ENCODE measurements around the gene TTC3. TPM values are rescaled to one million over a fixed set of nuclear protein-coding genes. Genes with fewer than 3 reads are reported as not detected.
A peak's percentile ranks its signal among the peaks of the same experiment; 100 is the strongest.

The TTC3 gene
- total and polyA plus RNA-seq, 4 donors = 197 to 556 (median 295) TPM

GRCh38 chr21:37058261-37058660 lies 14.8 kb upstream of the TTC3 start:
- H3K4me1 ChIP-seq (ENCODE audit: control insufficient read depth, insufficient read depth, low read length) = peaks cover 12% of the 10 kb centered on the region
- 52% methylated on average over 2 of the region's 2 CpGs for WGBS (ENCODE audit: insufficient coverage)
- H3K36me3 ChIP-seq (ENCODE audit: control insufficient read depth, insufficient read depth, low read length) = no peaks in the 10 kb centered on the region
- no peak overlapping the region for H3K27ac ChIP-seq (ENCODE audit: low read depth, low read length)
- H3K27me3 ChIP-seq (ENCODE audit: control insufficient read depth, insufficient read depth, low read length) = no peaks in the 10 kb centered on the region
- peak in 1 of 6 donors; percentile 30 for DNase-seq (ENCODE audit: low read depth in 4 of 6, low spot score in 6 of 6)
- no peaks in the 10 kb centered on the region for H3K9me3 ChIP-seq (ENCODE audit: control insufficient read depth, insufficient read depth, low read length)
- no peak overlapping the region for H3K4me3 ChIP-seq (ENCODE audit: low read depth, low read length)

DNA sequence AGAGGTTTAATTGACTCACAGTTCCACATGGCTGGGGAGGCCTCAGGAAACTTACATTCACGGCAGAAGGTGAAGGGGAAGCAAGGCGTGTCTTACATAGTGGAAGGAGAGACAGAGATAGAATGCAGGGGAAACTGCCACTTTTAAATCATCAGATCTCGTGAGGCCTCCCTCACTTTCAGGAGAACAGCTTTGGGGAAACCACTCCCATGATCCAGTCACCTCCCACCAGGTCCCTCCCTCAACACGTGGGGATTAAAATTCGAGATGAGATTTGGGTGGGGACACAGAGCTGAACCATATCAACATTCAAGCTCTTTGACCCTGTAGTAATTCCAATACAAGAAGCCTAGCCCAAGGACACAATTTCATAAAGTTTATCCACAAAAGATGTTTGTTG lies 13.9 kb upstream of the TTC3 start:
- H3K36me3 ChIP-seq (ENCODE audit: control insufficient read depth, insufficient read depth, low read length) = no peaks in the 10 kb centered on the region
- no peaks in the 10 kb centered on the region for H3K27me3 ChIP-seq (ENCODE audit: control insufficient read depth, insufficient read depth, low read length)
- DNase-seq (ENCODE audit: low read depth in 4 of 6, low spot score in 6 of 6) = no peak
- H3K4me3 ChIP-seq (ENCODE audit: low read depth, low read length) = no peak overlapping the region
- WGBS (ENCODE audit: insufficient coverage) = no CpG with 5 or more reads among the region's 5 CpGs
- no peaks in the 10 kb centered on the region for H3K9me3 ChIP-seq (ENCODE audit: control insufficient read depth, insufficient read depth, low read length)
- H3K4me1 ChIP-seq (ENCODE audit: control insufficient read depth, insufficient read depth, low read length) = peaks cover 14% of the 10 kb centered on the region
- no peak overlapping the region for H3K27ac ChIP-seq (ENCODE audit: low read depth, low read length)

GRCh38 chr21:37060296-37060695 lies 12.8 kb upstream of the TTC3 start:
- no peak overlapping the region for H3K4me3 ChIP-seq (ENCODE audit: low read depth, low read length)

DNA sequence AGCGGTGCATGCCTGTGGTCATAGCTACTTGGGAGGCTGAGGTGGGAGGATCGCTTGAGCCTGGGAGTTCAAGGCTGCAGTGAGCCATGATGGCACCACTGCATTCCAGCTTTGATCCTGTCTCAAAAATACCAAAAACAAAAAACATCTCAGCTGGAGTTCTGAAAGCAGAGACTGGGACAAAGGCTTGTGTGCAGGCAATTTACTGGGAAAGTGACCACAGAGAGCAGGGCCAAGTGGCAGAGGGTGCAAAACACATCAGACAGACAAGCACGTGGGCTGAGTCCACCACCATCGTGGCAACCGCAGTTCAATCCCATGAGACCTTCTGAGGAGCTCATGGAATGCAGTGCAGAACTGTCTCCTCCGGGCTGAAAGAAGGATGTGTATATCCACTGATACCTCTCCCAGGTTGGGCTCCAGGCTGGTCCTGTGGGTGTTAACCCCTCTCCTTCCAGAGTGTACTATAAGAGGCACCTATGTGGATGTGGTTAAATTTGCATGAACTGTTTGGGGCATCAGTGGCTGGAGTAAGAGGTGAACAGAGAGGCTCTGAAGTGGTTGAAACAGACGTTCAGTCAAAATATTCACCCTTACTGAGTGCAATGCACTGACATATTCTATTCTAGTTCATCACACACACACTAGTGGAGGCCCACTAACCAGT lies 11.0 kb upstream of the TTC3 start:
- no peaks in the 10 kb centered on the region for H3K9me3 ChIP-seq (ENCODE audit: control insufficient read depth, insufficient read depth, low read length)
- H3K27ac ChIP-seq (ENCODE audit: low read depth, low read length) = no peak overlapping the region
- H3K27me3 ChIP-seq (ENCODE audit: control insufficient read depth, insufficient read depth, low read length) = no peaks in the 10 kb centered on the region
- H3K36me3 ChIP-seq (ENCODE audit: control insufficient read depth, insufficient read depth, low read length) = no peaks in the 10 kb centered on the region
- no peak overlapping the region for H3K4me3 ChIP-seq (ENCODE audit: low read depth, low read length)
- no peak for DNase-seq (ENCODE audit: low read depth in 4 of 6, low spot score in 6 of 6)
- peaks cover 19% of the 10 kb centered on the region for H3K4me1 ChIP-seq (ENCODE audit: control insufficient read depth, insufficient read depth, low read length)
- 62% methylated on average over 4 of the region's 7 CpGs for WGBS (ENCODE audit: insufficient coverage)

More at GRCh38 chr21:37060296-37060695, 12.8 kb upstream of the TTC3 start:
- no peaks in the 10 kb centered on the region for H3K9me3 ChIP-seq (ENCODE audit: control insufficient read depth, insufficient read depth, low read length)
- H3K27me3 ChIP-seq (ENCODE audit: control insufficient read depth, insufficient read depth, low read length) = no peaks in the 10 kb centered on the region
- WGBS (ENCODE audit: insufficient coverage) = 40% methylated on average over 1 of the region's 1 CpG
- peak; percentile 55 to 96 (median 70) for DNase-seq (ENCODE audit: low read depth in 4 of 6, low spot score in 6 of 6)
- H3K27ac ChIP-seq (ENCODE audit: low read depth, low read length) = peak overlapping the region; percentile 64
- H3K36me3 ChIP-seq (ENCODE audit: control insufficient read depth, insufficient read depth, low read length) = no peaks in the 10 kb centered on the region
- H3K4me1 ChIP-seq (ENCODE audit: control insufficient read depth, insufficient read depth, low read length) = peaks cover 19% of the 10 kb centered on the region

DNA sequence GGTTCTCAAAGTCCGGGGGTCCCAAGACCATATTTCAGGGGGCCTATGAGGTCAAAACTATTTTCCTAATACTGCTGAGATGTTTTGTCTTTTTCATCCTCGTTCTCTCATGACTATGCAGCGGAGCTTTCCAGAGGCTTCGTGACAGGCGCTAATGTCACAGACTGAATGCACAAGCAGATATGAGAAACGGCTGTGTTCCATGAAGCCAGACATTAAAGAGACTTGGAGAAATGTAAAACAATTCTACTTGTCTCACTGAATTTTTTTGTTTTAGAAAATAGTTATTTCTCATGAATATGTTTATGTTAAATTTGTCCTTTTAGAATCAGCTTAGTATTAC lies 10.5 kb upstream of the TTC3 start:
- no peak overlapping the region for H3K4me3 ChIP-seq (ENCODE audit: low read depth, low read length)
- no peaks in the 10 kb centered on the region for H3K9me3 ChIP-seq (ENCODE audit: control insufficient read depth, insufficient read depth, low read length)
- 81% methylated on average over 4 of the region's 6 CpGs for WGBS (ENCODE audit: insufficient coverage)
- DNase-seq (ENCODE audit: low read depth in 4 of 6, low spot score in 6 of 6) = peak in 2 of 6 donors; percentile 38 to 55
- peaks cover 19% of the 10 kb centered on the region for H3K4me1 ChIP-seq (ENCODE audit: control insufficient read depth, insufficient read depth, low read length)
- H3K36me3 ChIP-seq (ENCODE audit: control insufficient read depth, insufficient read depth, low read length) = no peaks in the 10 kb centered on the region
- H3K27ac ChIP-seq (ENCODE audit: low read depth, low read length) = no peak overlapping the region
- H3K27me3 ChIP-seq (ENCODE audit: control insufficient read depth, insufficient read depth, low read length) = no peaks in the 10 kb centered on the region

- Histone ChIP-seq H3K4me1 (ENCODE audit: control insufficient read depth, insufficient read depth, low read length) (peaks cover 17% of the 10 kb centered on the region), H3K27ac (ENCODE audit: low read depth, low read length) (no peak overlapping the region), H3K36me3 (ENCODE audit: control insufficient read depth, insufficient read depth, low read length) (no peaks in the 10 kb centered on the region), H3K4me3 (ENCODE audit: low read depth, low read length) (no peak overlapping the region), H3K9me3 (ENCODE audit: control insufficient read depth, insufficient read depth, low read length) (no peaks in the 10 kb centered on the region), H3K27me3 (ENCODE audit: control insufficient read depth, insufficient read depth, low read length) (no peaks in the 10 kb centered on the region)
- DNase-seq (ENCODE audit: low read depth in 4 of 6, low spot score in 6 of 6) = no peak
- WGBS (ENCODE audit: insufficient coverage) = no CpG with 5 or more reads among the region's 1 CpG
Measured at GRCh38 chr21:37063433-37063832, 9.6 kb upstream of the TTC3 start.

DNA sequence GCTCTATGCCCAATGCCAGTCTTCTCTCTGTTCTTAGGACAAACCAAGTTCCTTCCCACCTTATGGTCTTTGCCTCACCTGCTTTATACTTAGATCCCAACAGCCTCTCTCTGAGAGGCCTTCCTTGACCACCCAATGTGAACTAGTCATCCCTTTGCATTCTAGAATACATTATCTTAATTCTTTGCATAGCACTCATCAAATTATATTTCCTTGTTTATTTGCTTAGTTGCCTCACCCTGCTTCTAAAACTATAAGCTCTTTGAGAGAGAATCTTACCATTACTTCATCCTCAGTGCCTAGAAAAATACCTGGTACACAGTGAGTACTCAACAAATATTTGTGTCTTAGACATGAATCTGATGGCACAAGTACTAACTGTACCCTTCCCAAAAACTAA lies 8.2 kb upstream of the TTC3 start:
- H3K4me3 ChIP-seq (ENCODE audit: low read depth, low read length) = no peak overlapping the region
- H3K27me3 ChIP-seq (ENCODE audit: control insufficient read depth, insufficient read depth, low read length) = no peaks in the 10 kb centered on the region
- no peak overlapping the region for H3K27ac ChIP-seq (ENCODE audit: low read depth, low read length)
- no peaks in the 10 kb centered on the region for H3K36me3 ChIP-seq (ENCODE audit: control insufficient read depth, insufficient read depth, low read length)
- peaks cover 14% of the 10 kb centered on the region for H3K4me1 ChIP-seq (ENCODE audit: control insufficient read depth, insufficient read depth, low read length)
- H3K9me3 ChIP-seq (ENCODE audit: control insufficient read depth, insufficient read depth, low read length) = no peaks in the 10 kb centered on the region
- DNase-seq (ENCODE audit: low read depth in 4 of 6, low spot score in 6 of 6) = no peak

DNA sequence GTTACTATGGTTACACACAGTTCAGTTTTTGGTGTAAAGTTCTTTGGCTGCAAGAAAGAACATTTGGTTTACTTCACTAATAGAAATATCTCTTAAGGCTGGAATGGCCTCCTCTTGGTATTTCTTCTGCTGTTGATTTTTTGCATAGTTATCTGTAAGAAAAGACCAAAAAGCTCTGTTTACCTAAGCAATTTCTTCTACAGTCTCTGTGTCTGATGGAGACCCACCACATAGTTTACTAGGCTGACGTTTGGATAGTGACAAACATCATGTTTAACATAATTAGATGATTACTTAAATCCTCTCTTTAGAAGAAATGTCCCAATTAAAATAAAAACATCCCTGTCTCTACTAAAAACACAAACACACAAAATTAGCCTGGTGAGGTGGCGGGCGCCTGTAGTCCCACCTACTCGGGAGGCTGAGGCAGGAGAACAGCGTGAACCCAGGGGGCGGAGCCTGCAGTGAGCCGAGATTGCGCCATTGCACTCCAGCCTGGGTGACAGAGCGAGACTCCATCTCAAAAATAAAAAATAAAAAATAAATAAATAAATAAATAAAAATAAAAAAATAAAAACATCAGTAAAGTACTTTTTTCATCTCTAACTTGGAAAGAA lies 7.4 kb upstream of the TTC3 start:
- H3K4me3 ChIP-seq (ENCODE audit: low read depth, low read length) = no peak overlapping the region
- no peak for DNase-seq (ENCODE audit: low read depth in 4 of 6, low spot score in 6 of 6)
- H3K27me3 ChIP-seq (ENCODE audit: control insufficient read depth, insufficient read depth, low read length) = no peaks in the 10 kb centered on the region
- H3K4me1 ChIP-seq (ENCODE audit: control insufficient read depth, insufficient read depth, low read length) = peaks cover 9% of the 10 kb centered on the region
- H3K9me3 ChIP-seq (ENCODE audit: control insufficient read depth, insufficient read depth, low read length) = no peaks in the 10 kb centered on the region
- no peak overlapping the region for H3K27ac ChIP-seq (ENCODE audit: low read depth, low read length)
- WGBS (ENCODE audit: insufficient coverage) = 85% methylated on average over 3 of the region's 9 CpGs
- no peaks in the 10 kb centered on the region for H3K36me3 ChIP-seq (ENCODE audit: control insufficient read depth, insufficient read depth, low read length)

GRCh38 chr21:37071561-37072273 lies 1.3 kb upstream of the TTC3 start:
- peak overlapping the region; percentile 98 for H3K27ac ChIP-seq (ENCODE audit: low read depth, low read length)
- peaks cover 14% of the 10 kb centered on the region for H3K4me1 ChIP-seq (ENCODE audit: control insufficient read depth, insufficient read depth, low read length)
- H3K4me3 ChIP-seq (ENCODE audit: low read depth, low read length) = peak overlapping the region; percentile 78
- no peaks in the 10 kb centered on the region for H3K36me3 ChIP-seq (ENCODE audit: control insufficient read depth, insufficient read depth, low read length)
- DNase-seq (ENCODE audit: low read depth in 4 of 6, low spot score in 6 of 6) = peak in 3 of 6 donors; percentile 38 to 73 (median 69)
- 16% methylated on average over 5 of the region's 12 CpGs for WGBS (ENCODE audit: insufficient coverage)
- no peaks in the 10 kb centered on the region for H3K27me3 ChIP-seq (ENCODE audit: control insufficient read depth, insufficient read depth, low read length)
- no peaks in the 10 kb centered on the region for H3K9me3 ChIP-seq (ENCODE audit: control insufficient read depth, insufficient read depth, low read length)

All from spinal cord (tissue), 10 donors.